ENCODE measurements around the gene CTBP1.

CTBP1 gene

GRCh38 chr4:1279253-1279652, 30.3 kb upstream of the CTBP1 start:
- DNase-seq = no peak

- DNase-seq = no peak
Measured at GRCh38 chr4:1277667-1278665, 29.0 kb upstream of the CTBP1 start.

- no peak for DNase-seq
Measured at GRCh38 chr4:1276984-1277383, 28.1 kb upstream of the CTBP1 start.

- no peak for DNase-seq
Measured at GRCh38 chr4:1274871-1275270, 25.9 kb upstream of the CTBP1 start.

- DNase-seq = no peak
Measured at GRCh38 chr4:1271686-1272085, 22.8 kb upstream of the CTBP1 start.

GRCh38 chr4:1269209-1269608, 20.3 kb upstream of the CTBP1 start:
- DNase-seq = no peak

GRCh38 chr4:1266881-1267763, 18.2 kb upstream of the CTBP1 start:
- no peak for DNase-seq

- no peak for DNase-seq
Measured at GRCh38 chr4:1265351-1265750, 16.4 kb upstream of the CTBP1 start.

GRCh38 chr4:1264942-1265341, 16.0 kb upstream of the CTBP1 start:
- DNase-seq = no peak

GRCh38 chr4:1261107-1261928, 12.4 kb upstream of the CTBP1 start:
- no peak for DNase-seq

- DNase-seq = no peak
Measured at GRCh38 chr4:1260418-1261106, 11.6 kb upstream of the CTBP1 start.

GRCh38 chr4:1259966-1260365, 11.0 kb upstream of the CTBP1 start:
- no peak for DNase-seq

GRCh38 chr4:1258457-1258856, 9.5 kb upstream of the CTBP1 start:
- no peak for DNase-seq

- no peak for DNase-seq
Measured at GRCh38 chr4:1255699-1256098, 6.8 kb upstream of the CTBP1 start.

- no peak for DNase-seq
Measured at GRCh38 chr4:1255151-1255550, 6.2 kb upstream of the CTBP1 start.

- DNase-seq = no peak
Measured at GRCh38 chr4:1253831-1254230, 4.9 kb upstream of the CTBP1 start.

- DNase-seq = no peak
Measured at GRCh38 chr4:1252928-1253492, 4.1 kb upstream of the CTBP1 start.

GRCh38 chr4:1251773-1252066, 2.8 kb upstream of the CTBP1 start:
- no peak for DNase-seq

GRCh38 chr4:1250921-1251772, 2.2 kb upstream of the CTBP1 start:
- DNase-seq = no peak

GRCh38 chr4:1250527-1250812, 1.5 kb upstream of the CTBP1 start:
- no peak for DNase-seq
